Measurements from ENCODE around the gene C9orf50. TPM values are rescaled to one million over a fixed set of nuclear protein-coding genes. Genes with fewer than 3 reads are reported as not detected.

The C9orf50 gene
- total RNA-seq, 1 experiment from 2014 or later: not detected

DNA sequence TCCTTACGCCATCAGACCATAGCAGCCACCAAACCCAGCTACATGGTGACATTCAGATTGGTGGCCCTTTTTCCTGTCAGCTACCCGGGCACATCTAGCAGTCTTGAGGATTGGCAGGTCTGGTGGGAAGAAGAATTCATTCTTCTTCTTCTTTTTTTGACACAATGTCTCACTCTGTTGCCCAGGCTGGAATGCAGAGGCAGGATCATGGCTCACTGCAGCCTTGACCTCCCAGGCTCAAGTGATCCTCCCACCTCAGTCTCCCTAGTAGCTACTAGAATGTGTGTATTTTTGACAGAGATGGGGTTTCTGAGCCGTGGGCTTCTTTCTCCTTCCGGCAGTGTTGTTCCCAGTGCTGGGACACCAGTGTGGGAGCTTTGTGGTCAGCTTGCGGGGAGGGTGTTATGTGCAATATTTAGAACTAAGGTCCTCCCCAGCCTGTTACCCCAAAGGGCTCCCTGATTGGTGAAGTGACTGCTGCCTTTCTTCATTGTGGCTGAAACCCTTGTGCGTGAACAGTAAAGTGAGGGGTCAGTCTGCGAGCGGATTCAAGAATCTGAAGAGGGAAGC is 8.4 kb upstream of the C9orf50 start:
- Histone ChIP-seq H3K4me1 (ENCODE audit: insufficient read depth, low read length) (0 out of 2 replicates have a peak, but pooled peaks cover under 1% of the 10 kb centered on the region), H4K8ac (replicated peaks; ENCODE audit: insufficient read length, low read depth, low read length) (no peak overlapping the region), H3K79me1 (ENCODE audit: insufficient read depth, low read depth, low read length, poor library complexity, severe bottlenecking) (peaks cover 11% of the 10 kb centered on the region), H3K4me2 (ENCODE audit: insufficient read depth, insufficient read length, low read length) (no peak overlapping the region), H3K56ac (ENCODE audit: insufficient read length, low read depth, low read length) (no peak overlapping the region), H2AFZ (ENCODE audit: low read length) (no peak overlapping the region), H3K27ac (ENCODE audit: insufficient read length, low read depth, low read length) (no peak overlapping the region), H4K5ac (ENCODE audit: insufficient read length, low read depth, low read length) (no peak overlapping the region), H2BK120ac (ENCODE audit: low read depth, low read length, poor library complexity, severe bottlenecking) (no peak overlapping the region), H3K23me2 (ENCODE audit: insufficient read length, low read depth, low read length, poor library complexity, severe bottlenecking) (peaks cover 8% of the 10 kb centered on the region), H3K23ac (ENCODE audit: insufficient read length, low read depth, low read length) (no peak overlapping the region), H4K20me1 (ENCODE audit: control insufficient read depth, insufficient read depth, insufficient read length) (no peaks in the 10 kb centered on the region), H3T11ph (ENCODE audit: low read length) (no peak overlapping the region), H2BK5ac (ENCODE audit: insufficient read length, low read length) (no peak overlapping the region), H2AK5ac (ENCODE audit: insufficient read length, low read length) (no peak overlapping the region), H2BK15ac (ENCODE audit: low read depth, low read length) (no peak overlapping the region), H2BK12ac (ENCODE audit: insufficient read length, low read depth, low read length) (no peak overlapping the region), H3K9ac (ENCODE audit: extremely low read depth, insufficient read length, low read length) (no peak overlapping the region), H3K27me3 (ENCODE audit: insufficient read depth, low read length) (no peaks in the 10 kb centered on the region), H3K4ac (ENCODE audit: low read depth, low read length) (no peak overlapping the region), H4K91ac (ENCODE audit: insufficient read length, low read depth, low read length) (no peak overlapping the region), H3K9me3 (ENCODE audit: control insufficient read depth, low read depth, low read length) (no peaks in the 10 kb centered on the region), H3K14ac (ENCODE audit: insufficient read depth, low read length) (no peak overlapping the region), H2BK20ac (ENCODE audit: low read depth, low read length, poor library complexity, severe bottlenecking) (no peak overlapping the region), H3K79me2 (ENCODE audit: insufficient read depth, low read length) (peaks cover 63% of the 10 kb centered on the region), H3K18ac (ENCODE audit: insufficient read length, low read depth, low read length) (no peak overlapping the region)
- Mint-ChIP-seq H3K4me3 (no peak overlapping the region), H3K36me3 (ENCODE audit: insufficient read depth in 1 of 3, low read depth in 3 of 3) (peaks cover 11 to 46% (median 41%) of the 10 kb centered on the region in 3 experiments; a peak in 6 of 7 replicates), H3K27me3 (ENCODE audit: low read depth) (no peaks in the 10 kb centered on the region), H3K9me3 (no peaks in the 10 kb centered on the region), H3K4me1 (peaks cover 36 to 44% of the 10 kb centered on the region in 2 experiments), H3K27ac (peak overlapping the region in 2 of 3 experiments; percentile 64 to 74; a peak in 2 of 7 replicates)
- TF ChIP-seq, protein P1, sequence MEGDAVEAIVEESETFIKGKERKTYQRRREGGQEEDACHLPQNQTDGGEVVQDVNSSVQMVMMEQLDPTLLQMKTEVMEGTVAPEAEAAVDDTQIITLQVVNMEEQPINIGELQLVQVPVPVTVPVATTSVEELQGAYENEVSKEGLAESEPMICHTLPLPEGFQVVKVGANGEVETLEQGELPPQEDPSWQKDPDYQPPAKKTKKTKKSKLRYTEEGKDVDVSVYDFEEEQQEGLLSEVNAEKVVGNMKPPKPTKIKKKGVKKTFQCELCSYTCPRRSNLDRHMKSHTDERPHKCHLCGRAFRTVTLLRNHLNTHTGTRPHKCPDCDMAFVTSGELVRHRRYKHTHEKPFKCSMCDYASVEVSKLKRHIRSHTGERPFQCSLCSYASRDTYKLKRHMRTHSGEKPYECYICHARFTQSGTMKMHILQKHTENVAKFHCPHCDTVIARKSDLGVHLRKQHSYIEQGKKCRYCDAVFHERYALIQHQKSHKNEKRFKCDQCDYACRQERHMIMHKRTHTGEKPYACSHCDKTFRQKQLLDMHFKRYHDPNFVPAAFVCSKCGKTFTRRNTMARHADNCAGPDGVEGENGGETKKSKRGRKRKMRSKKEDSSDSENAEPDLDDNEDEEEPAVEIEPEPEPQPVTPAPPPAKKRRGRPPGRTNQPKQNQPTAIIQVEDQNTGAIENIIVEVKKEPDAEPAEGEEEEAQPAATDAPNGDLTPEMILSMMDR (conservative IDR thresholded peaks at IDR 0.05): no peak
- WGBS (ENCODE audit: extremely low coverage, insufficient read length, low lambda C conversion rate): no CpG with 5 or more reads among the region's 8 CpGs
- no peak for DNase-seq

All from H9 (cell line).